Karpas-422 (cell line): ENCODE measurements around the gene FYB1. TPM values are rescaled to one million over a fixed set of nuclear protein-coding genes. Genes with fewer than 3 reads are reported as not detected.

Experiments used
- DNase-seq: peaks from one replicate; pipeline ENCODE4 v3.0.0-alpha.2; 2015
- H2AFZ ChIP-seq: fragments of 200-600 bp; sonication (generic); 2 replicates; pipeline ENCODE4 v1.6.1; 2014; ENCODE audit warnings: antibody characterized with exemption, low read length, mixed read lengths
- H3K27ac ChIP-seq: fragments of 200-600 bp; sonication (generic); 2 replicates; pipeline ENCODE4 v1.5.1; 2014; ENCODE audit warnings: mild to moderate bottlenecking, low read length, moderate library complexity
- H3K27me3 ChIP-seq: fragments of 200-600 bp; sonication (generic); 2 replicates; pipeline ENCODE4 v1.6.1; 2014; ENCODE audit warnings: low read length, mixed read lengths
- H3K36me3 ChIP-seq: fragments of 200-600 bp; sonication (generic); 2 replicates; pipeline ENCODE4 v1.6.1; 2014; ENCODE audit warnings: low read length, mixed read lengths; ENCODE audit not compliant: insufficient read depth
- H3K4me1 ChIP-seq: fragments of 200-600 bp; sonication (generic); 2 replicates; pipeline ENCODE4 v1.6.1; 2014; ENCODE audit warnings: mild to moderate bottlenecking, low read length, mixed read lengths
- H3K4me2 ChIP-seq: fragments of 200-600 bp; sonication (generic); 2 replicates; pipeline ENCODE4 v1.6.1; 2014; ENCODE audit warnings: low read length, low read depth, mild to moderate bottlenecking; ENCODE audit not compliant: poor library complexity, severe bottlenecking
- H3K4me3 ChIP-seq: fragments of 200-600 bp; sonication (generic); 2 replicates; pipeline ENCODE4 v1.5.1; 2014; ENCODE audit warnings: mild to moderate bottlenecking, antibody characterized with exemption, low read length, mixed read lengths
- H3K79me2 ChIP-seq: fragments of 200-600 bp; sonication (generic); 2 replicates; pipeline ENCODE4 v1.6.1; 2014; ENCODE audit warnings: mild to moderate bottlenecking, low read length, mixed read lengths
- H3K9ac ChIP-seq: fragments of 200-600 bp; sonication (generic); 2 replicates; pipeline ENCODE4 v1.6.0; 2014; ENCODE audit warnings: low read length
- H3K9me2 ChIP-seq: fragments of 200-600 bp; sonication (generic), shearing (Covaris generic); replicated peaks from 2 replicates; pipeline ENCODE4 v1.6.0; 2014; ENCODE audit warnings: mild to moderate bottlenecking, low read length, moderate library complexity; ENCODE audit not compliant: insufficient read depth
- H3K9me3 ChIP-seq: fragments of 300-700, 200-600 bp; sonication (generic); 2 replicates; pipeline ENCODE4 v1.6.1; 2014; ENCODE audit warnings: low read length, mixed read lengths
- H4K20me1 ChIP-seq: fragments of 200-600 bp; sonication (generic); 2 replicates; pipeline ENCODE4 v1.6.1; 2014; ENCODE audit warnings: mild to moderate bottlenecking, antibody characterized with exemption, low read length, low read depth; ENCODE audit not compliant: insufficient read depth
- total RNA-seq: library from RNA; depleted of rRNA; stranded (reverse); fragments of >200 nt; shearing (Covaris generic); gene quantifications from 2 replicates; pipeline ENCODE4 v1.2.3, GENCODE V29; 2014; ENCODE audit warnings: low replicate concordance; rRNA removed

Gene FYB1
- total RNA-seq, 1 experiment from 2014 or later, result 2.8 TPM

GRCh38 chr5:39062104-39062503 lies 157.3 kb downstream of the FYB1 start:
- H4K20me1 ChIP-seq, result no peaks in the 10 kb centered on the region
- no peak overlapping the region for H3K4me2 ChIP-seq
- peaks cover 16% of the 10 kb centered on the region for H3K36me3 ChIP-seq
- peaks cover 100% of the 10 kb centered on the region for H3K79me2 ChIP-seq
- H3K9ac ChIP-seq, result no peak overlapping the region
- no peaks in the 10 kb centered on the region for H3K9me2 ChIP-seq
- peaks cover 40% of the 10 kb centered on the region for H3K4me1 ChIP-seq
- DNase-seq, result no peak
- H3K4me3 ChIP-seq, result no peak overlapping the region
- H3K27ac ChIP-seq, result no peak overlapping the region
- H2AFZ ChIP-seq, result no peak overlapping the region
- H3K27me3 ChIP-seq, result no peaks in the 10 kb centered on the region
- H3K9me3 ChIP-seq, result no peaks in the 10 kb centered on the region

- Histone ChIP-seq H3K4me1 (peaks cover 40% of the 10 kb centered on the region), H3K79me2 (peaks cover 100% of the 10 kb centered on the region), H3K27me3 (no peaks in the 10 kb centered on the region), H3K4me3 (no peak overlapping the region), H3K36me3 (peaks cover 8% of the 10 kb centered on the region; the same call in 1 of the 2 replicates), H3K4me2 (peak overlapping the region; percentile 80), H3K9me3 (no peaks in the 10 kb centered on the region), H3K27ac (no peak overlapping the region), H4K20me1 (no peaks in the 10 kb centered on the region), H3K9me2 (no peaks in the 10 kb centered on the region), H2AFZ (no peak overlapping the region), H3K9ac (no peak overlapping the region)
- DNase-seq, result no peak
Observed at GRCh38 chr5:39059064-39059463, 160.3 kb downstream of the FYB1 start.

GRCh38 chr5:39058178-39058921 lies 161.0 kb downstream of the FYB1 start:
- no peak for DNase-seq
- no peaks in the 10 kb centered on the region for H3K9me3 ChIP-seq
- H3K79me2 ChIP-seq, result peaks cover 96% of the 10 kb centered on the region
- peaks cover 8% of the 10 kb centered on the region; the same call in 1 of the 2 replicates for H3K36me3 ChIP-seq
- peak overlapping the region; percentile 23; the same call in 1 of the 2 replicates for H3K9ac ChIP-seq
- peak overlapping the region; percentile 80 for H3K4me2 ChIP-seq
- peak overlapping the region; percentile 48 for H3K4me3 ChIP-seq
- no peaks in the 10 kb centered on the region for H3K9me2 ChIP-seq
- 0 out of 2 replicates have a peak overlapping the region, but pooled peaks have one; percentile 5 for H3K27ac ChIP-seq
- no peak overlapping the region for H2AFZ ChIP-seq
- peaks cover 36% of the 10 kb centered on the region for H3K4me1 ChIP-seq
- H4K20me1 ChIP-seq, result no peaks in the 10 kb centered on the region
- no peaks in the 10 kb centered on the region for H3K27me3 ChIP-seq

GRCh38 chr5:39057734-39058133 lies 161.6 kb downstream of the FYB1 start:
- H3K9me3 ChIP-seq, result no peaks in the 10 kb centered on the region
- H3K36me3 ChIP-seq, result peaks cover 8% of the 10 kb centered on the region; the same call in 1 of the 2 replicates
- peaks cover 30% of the 10 kb centered on the region for H3K4me1 ChIP-seq
- peaks cover 96% of the 10 kb centered on the region for H3K79me2 ChIP-seq
- H3K27ac ChIP-seq, result 0 out of 2 replicates have a peak overlapping the region, but pooled peaks have one; percentile 5
- H3K4me3 ChIP-seq, result peak overlapping the region; percentile 48
- no peaks in the 10 kb centered on the region for H3K27me3 ChIP-seq
- no peaks in the 10 kb centered on the region for H4K20me1 ChIP-seq
- no peaks in the 10 kb centered on the region for H3K9me2 ChIP-seq
- no peak overlapping the region for H2AFZ ChIP-seq
- H3K4me2 ChIP-seq, result peak overlapping the region; percentile 80
- no peak for DNase-seq
- peak overlapping the region; percentile 23; the same call in 1 of the 2 replicates for H3K9ac ChIP-seq

GRCh38 chr5:39055768-39056398 lies 163.5 kb downstream of the FYB1 start:
- H3K79me2 ChIP-seq, result peaks cover 96% of the 10 kb centered on the region
- no peak overlapping the region for H3K4me2 ChIP-seq
- H3K4me1 ChIP-seq, result peaks cover 28% of the 10 kb centered on the region
- no peaks in the 10 kb centered on the region for H3K9me3 ChIP-seq
- no peak overlapping the region for H2AFZ ChIP-seq
- H3K4me3 ChIP-seq, result no peak overlapping the region
- H3K36me3 ChIP-seq, result 0 out of 2 replicates have a peak, but pooled peaks cover 3% of the 10 kb centered on the region
- no peaks in the 10 kb centered on the region for H4K20me1 ChIP-seq
- no peak for DNase-seq
- no peak overlapping the region for H3K27ac ChIP-seq
- no peaks in the 10 kb centered on the region for H3K9me2 ChIP-seq
- no peaks in the 10 kb centered on the region for H3K27me3 ChIP-seq
- H3K9ac ChIP-seq, result no peak overlapping the region

Other genes starting within 250 kb of the FYB1 start
- gene RICTOR, start 145.2 kb downstream of the FYB1 start, total RNA-seq, result 24.5 and 42.7 TPM in 2 replicates
- not detected in 2 replicates for gene C9, start 144.9 kb upstream of the FYB1 start, total RNA-seq
- not detected in 2 replicates for gene DAB2, start 205.4 kb upstream of the FYB1 start, total RNA-seq